Loucy (cell line): Measurements from ENCODE around the gene HCRTR2.

ENCODE experiments used
- H2AFZ ChIP-seq: fragments of 200-600 bp; sonication (generic); 2 replicates; pipeline ENCODE4 v1.6.0; 2016; ENCODE audit warnings: antibody characterized with exemption, mild to moderate bottlenecking, low read length, moderate library complexity
- H3F3A ChIP-seq: fragments of 200-600 bp; 2 replicates; pipeline ENCODE4 v1.6.0; 2016; ENCODE audit warnings: antibody characterized with exemption, low read depth, mild to moderate bottlenecking
- H3K27me3 ChIP-seq: fragments of 200-600 bp; sonication (generic); 2 replicates; pipeline ENCODE4 v1.6.1; 2014; ENCODE audit warnings: low read length, mild to moderate bottlenecking; ENCODE audit not compliant: insufficient read depth, poor library complexity, severe bottlenecking
- H3K36me3 ChIP-seq: fragments of 200-600 bp; sonication (generic); 2 replicates; pipeline ENCODE4 v1.6.1; 2016; ENCODE audit warnings: low read length; ENCODE audit not compliant: insufficient read depth
- H3K4me1 ChIP-seq: fragments of 200-600 bp; sonication (generic); 2 replicates; pipeline ENCODE4 v1.5.1; 2014; ENCODE audit warnings: low read length, mild to moderate bottlenecking; ENCODE audit not compliant: insufficient read depth, poor library complexity, severe bottlenecking
- H3K4me2 ChIP-seq: fragments of 200-600 bp; sonication (generic); 2 replicates; pipeline ENCODE4 v1.6.0; 2014; ENCODE audit warnings: antibody characterized with exemption, low read length, low read depth, mild to moderate bottlenecking; ENCODE audit not compliant: poor library complexity, severe bottlenecking
- H3K4me3 ChIP-seq: fragments of 200-600 bp; sonication (generic); 2 replicates; pipeline ENCODE4 v1.5.1; 2014; ENCODE audit warnings: low read length, mild to moderate bottlenecking, mixed read lengths; ENCODE audit not compliant: poor library complexity, severe bottlenecking
- H3K79me2 ChIP-seq: fragments of 200-600 bp; sonication (generic); 2 replicates; pipeline ENCODE4 v1.6.1; 2014; ENCODE audit warnings: low read length; ENCODE audit not compliant: insufficient read depth
- H3K9ac ChIP-seq: fragments of 200-600 bp; sonication (generic); 2 replicates; pipeline ENCODE4 v1.6.0; 2014; ENCODE audit warnings: mild to moderate bottlenecking, low read depth, low read length, moderate library complexity; ENCODE audit not compliant: poor library complexity, severe bottlenecking
- H3K9me2 ChIP-seq: fragments of 200-600 bp; sonication (generic); replicated peaks from 2 replicates; pipeline ENCODE4 v1.6.1; 2016; ENCODE audit warnings: low read depth, low read length, mixed read lengths
- H3K9me3 ChIP-seq: fragments of 200-600 bp; sonication (generic); 2 replicates; pipeline ENCODE4 v1.6.1; 2014; ENCODE audit warnings: mild to moderate bottlenecking, antibody characterized with exemption, low read length, low read depth; ENCODE audit not compliant: insufficient read depth
- H4K20me1 ChIP-seq: fragments of 200-600 bp; sonication (generic); 2 replicates; pipeline ENCODE4 v1.6.0; 2014; ENCODE audit warnings: antibody characterized with exemption, low read length, mild to moderate bottlenecking; ENCODE audit not compliant: insufficient read depth, poor library complexity, severe bottlenecking
- EZH2phosphoT487 ChIP-seq: fragments of 200-600 bp; IDR thresholded peaks from 2 replicates; pipeline ENCODE4 v1.6.1; 2018; ENCODE audit warnings: antibody characterized with exemption, mild to moderate bottlenecking, moderate library complexity, borderline replicate concordance
- TF ChIP-seq, protein P1 (sequence below): fragments of 200-600 bp; sonication (generic); conservative IDR thresholded peaks from 2 replicates; pipeline ENCODE4 v1.5.1; 2014; ENCODE audit warnings: mild to moderate bottlenecking, antibody characterized with exemption, low read length

Gene HCRTR2

DNA sequence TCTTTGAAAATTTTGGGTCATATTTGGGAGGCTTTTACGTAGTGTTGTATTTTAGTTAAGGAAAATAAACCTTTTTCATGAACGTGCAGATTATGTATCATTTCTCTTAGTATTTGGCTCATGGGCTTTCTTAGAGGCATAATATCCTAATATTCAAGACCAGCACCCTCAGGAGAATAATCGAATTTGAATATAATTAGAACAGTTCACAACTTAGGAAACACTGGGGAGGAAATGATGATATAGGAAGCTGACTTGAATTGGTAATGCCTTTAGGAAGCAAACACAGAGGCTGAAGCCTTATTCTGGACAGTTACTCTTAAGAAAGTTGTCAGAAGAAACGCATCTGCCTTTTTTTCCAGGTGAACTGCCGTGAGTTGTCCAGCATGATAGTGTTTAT, 152.9 kb downstream of the HCRTR2 start, which contains the start of gene GFRAL:
TSS of gene GFRAL (plus strand) at position 301 of the 400 bp plus-strand sequence. CDS start at position 387, 86 bp downstream.
- H3K27me3 ChIP-seq = no peaks in the 10 kb centered on the region
- no peak within 1 kb of the TSS for H3K4me2 ChIP-seq
- no peaks in the 10 kb centered on the region for H3K36me3 ChIP-seq
- H3K4me3 ChIP-seq = no peak within 1 kb of the TSS
- H3K79me2 ChIP-seq = no peaks in the 10 kb centered on the region
- H3K4me1 ChIP-seq = no peaks in the 10 kb centered on the region
- H4K20me1 ChIP-seq = no peaks in the 10 kb centered on the region
- H2AFZ ChIP-seq = no peak within 1 kb of the TSS
- H3K9me3 ChIP-seq = no peaks in the 10 kb centered on the region
- no peaks in the 10 kb centered on the region for H3K9me2 ChIP-seq
- H3K9ac ChIP-seq = no peak within 1 kb of the TSS
- no peaks in the 10 kb centered on the region for H3F3A ChIP-seq
- TF ChIP-seq, protein P1, sequence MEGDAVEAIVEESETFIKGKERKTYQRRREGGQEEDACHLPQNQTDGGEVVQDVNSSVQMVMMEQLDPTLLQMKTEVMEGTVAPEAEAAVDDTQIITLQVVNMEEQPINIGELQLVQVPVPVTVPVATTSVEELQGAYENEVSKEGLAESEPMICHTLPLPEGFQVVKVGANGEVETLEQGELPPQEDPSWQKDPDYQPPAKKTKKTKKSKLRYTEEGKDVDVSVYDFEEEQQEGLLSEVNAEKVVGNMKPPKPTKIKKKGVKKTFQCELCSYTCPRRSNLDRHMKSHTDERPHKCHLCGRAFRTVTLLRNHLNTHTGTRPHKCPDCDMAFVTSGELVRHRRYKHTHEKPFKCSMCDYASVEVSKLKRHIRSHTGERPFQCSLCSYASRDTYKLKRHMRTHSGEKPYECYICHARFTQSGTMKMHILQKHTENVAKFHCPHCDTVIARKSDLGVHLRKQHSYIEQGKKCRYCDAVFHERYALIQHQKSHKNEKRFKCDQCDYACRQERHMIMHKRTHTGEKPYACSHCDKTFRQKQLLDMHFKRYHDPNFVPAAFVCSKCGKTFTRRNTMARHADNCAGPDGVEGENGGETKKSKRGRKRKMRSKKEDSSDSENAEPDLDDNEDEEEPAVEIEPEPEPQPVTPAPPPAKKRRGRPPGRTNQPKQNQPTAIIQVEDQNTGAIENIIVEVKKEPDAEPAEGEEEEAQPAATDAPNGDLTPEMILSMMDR = no peak
- TF ChIP-seq EZH2phosphoT487 = no peak
